Activated CD4-positive, alpha-beta memory T cell treated with anti-CD3 and anti-CD28 coated beads for 36 hours (primary cell): ENCODE data around the gene ARHGEF12. TPM values are rescaled to one million over a fixed set of nuclear protein-coding genes. Genes with fewer than 3 reads are reported as not detected.

ENCODE experiments used
- CTCF ChIA-PET: fragments of 350-600 bp; sonication (Branson Sonifier 250); formaldehyde crosslinking; loops from one replicate; lab custom pipeline; 2021; ENCODE audit warnings: antibody characterized with exemption, inconsistent platforms; lab: Charles Lee
- POLR2A ChIA-PET: fragments of 350-600 bp; sonication (Branson Sonifier 250); formaldehyde crosslinking; loops from one replicate; lab custom pipeline; 2021; ENCODE audit warnings: antibody characterized with exemption; lab: Charles Lee
- DNase-seq: peaks from one replicate; pipeline ENCODE4 v3.0.0-alpha.2; 2020
- H3K27ac Mint-ChIP-seq: one replicate; pipeline ENCODE4 v1.8.0; 2021; ENCODE audit warnings: mixed read lengths
- H3K27me3 Mint-ChIP-seq: one replicate; pipeline ENCODE4 v1.8.0; 2021; ENCODE audit warnings: mixed read lengths
- H3K36me3 Mint-ChIP-seq: one replicate; pipeline ENCODE4 v1.8.0; 2021; ENCODE audit warnings: mixed read lengths
- H3K4me1 Mint-ChIP-seq: one replicate; pipeline ENCODE4 v1.8.0; 2021; ENCODE audit warnings: low read depth, mixed read lengths
- H3K4me3 Mint-ChIP-seq: one replicate; pipeline ENCODE4 v1.8.0; 2021; ENCODE audit warnings: mild to moderate bottlenecking, mixed read lengths
- H3K9me3 Mint-ChIP-seq: one replicate; pipeline ENCODE4 v1.8.0; 2021; ENCODE audit warnings: mixed read lengths
- intact Hi-C: fragments of 100-400 bp; cut with micrococcal nuclease; formaldehyde crosslinking; loops from one replicate; pipeline ENCODE4 v1.15.1; 2023
- total RNA-seq, 2 experiments: library from RNA; stranded (reverse); gene quantifications; one replicate each; pipeline ENCODE4 v1.2.3, GENCODE V29; 2021

Gene ARHGEF12
- total RNA-seq, 2 experiments from 2014 or later, result 16.4 to 16.9 TPM

- Mint-ChIP-seq H3K9me3 (no peaks in the 10 kb centered on the region), H3K4me3 (no peak overlapping the region), H3K4me1 (no peaks in the 10 kb centered on the region), H3K36me3 (no peaks in the 10 kb centered on the region), H3K27ac (no peak overlapping the region), H3K27me3 (no peaks in the 10 kb centered on the region)
- POLR2A ChIA-PET, result no interaction called here
- no peak for DNase-seq
- CTCF ChIA-PET, result interaction anchor here (0.7 kb wide), 1 partner anchor 113 kb away, joined by 3 read pairs; no protein-coding TSS in a partner anchor
- intact Hi-C loops, result no loop called here
These were observed 73.4 kb downstream of the ARHGEF12 start for GRCh38 chr11:120409655-120410054.

- H3K27me3 Mint-ChIP-seq, result no peaks in the 10 kb centered on the region
- no peak overlapping the region for H3K27ac Mint-ChIP-seq
- no peak overlapping the region for H3K4me3 Mint-ChIP-seq
- no peaks in the 10 kb centered on the region for H3K36me3 Mint-ChIP-seq
- ChIA-PET POLR2A (no interaction called here), CTCF (no interaction called here)
- no peaks in the 10 kb centered on the region for H3K4me1 Mint-ChIP-seq
- intact Hi-C loops, result no loop called here
- DNase-seq, result no peak
- H3K9me3 Mint-ChIP-seq, result no peaks in the 10 kb centered on the region
These were observed 74.6 kb downstream of the ARHGEF12 start for GRCh38 chr11:120410622-120411380.

- Mint-ChIP-seq H3K4me1 (no peaks in the 10 kb centered on the region), H3K4me3 (no peak overlapping the region), H3K27ac (no peak overlapping the region), H3K27me3 (no peaks in the 10 kb centered on the region), H3K9me3 (no peaks in the 10 kb centered on the region), H3K36me3 (no peaks in the 10 kb centered on the region)
- ChIA-PET CTCF (no interaction called here), POLR2A (no interaction called here)
- no peak for DNase-seq
- intact Hi-C loops, result no loop called here
These were observed 77.3 kb downstream of the ARHGEF12 start for GRCh38 chr11:120413480-120413879.

- H3K27me3 Mint-ChIP-seq, result no peaks in the 10 kb centered on the region
- no peaks in the 10 kb centered on the region for H3K9me3 Mint-ChIP-seq
- H3K4me3 Mint-ChIP-seq, result no peak overlapping the region
- H3K4me1 Mint-ChIP-seq, result peaks cover 12% of the 10 kb centered on the region
- ChIA-PET CTCF (no interaction called here), POLR2A (no interaction called here)
- H3K27ac Mint-ChIP-seq, result no peak overlapping the region
- H3K36me3 Mint-ChIP-seq, result peaks cover 4% of the 10 kb centered on the region
- no peak for DNase-seq
- intact Hi-C loops, result no loop called here
These were observed 84.4 kb downstream of the ARHGEF12 start for GRCh38 chr11:120420572-120420971.

- intact Hi-C loops, result no loop called here
- H3K27ac Mint-ChIP-seq, result no peak overlapping the region
These were observed 88.2 kb downstream of the ARHGEF12 start for GRCh38 chr11:120424185-120424969.

GRCh38 chr11:120424970-120425332, 88.7 kb downstream of the ARHGEF12 start:
- peaks cover 12% of the 10 kb centered on the region for H3K4me1 Mint-ChIP-seq
- no peak overlapping the region for H3K27ac Mint-ChIP-seq
- intact Hi-C loops, result no loop called here
- no peak overlapping the region for H3K4me3 Mint-ChIP-seq
- no peaks in the 10 kb centered on the region for H3K9me3 Mint-ChIP-seq
- H3K36me3 Mint-ChIP-seq, result peaks cover 5% of the 10 kb centered on the region
- DNase-seq, result no peak
- ChIA-PET POLR2A (no interaction called here), CTCF (interaction anchor here (0.6 kb wide), 1 partner anchor 1231 kb away, joined by 3 read pairs; no protein-coding TSS in a partner anchor)
- H3K27me3 Mint-ChIP-seq, result no peaks in the 10 kb centered on the region

More at GRCh38 chr11:120424185-120424969, 88.2 kb downstream of the ARHGEF12 start:
- Mint-ChIP-seq H3K36me3 (peaks cover 5% of the 10 kb centered on the region), H3K9me3 (no peaks in the 10 kb centered on the region), H3K4me1 (peaks cover 12% of the 10 kb centered on the region), H3K27me3 (no peaks in the 10 kb centered on the region), H3K4me3 (no peak overlapping the region)
- CTCF ChIA-PET, result interaction anchor here (0.6 kb wide), 1 partner anchor 1231 kb away, joined by 3 read pairs; no protein-coding TSS in a partner anchor
- no peak for DNase-seq
- POLR2A ChIA-PET, result no interaction called here

- Mint-ChIP-seq H3K27me3 (no peaks in the 10 kb centered on the region), H3K9me3 (no peaks in the 10 kb centered on the region), H3K27ac (no peak overlapping the region), H3K4me1 (peaks cover 12% of the 10 kb centered on the region), H3K4me3 (no peak overlapping the region), H3K36me3 (peaks cover 3% of the 10 kb centered on the region)
- POLR2A ChIA-PET, result no interaction called here
- CTCF ChIA-PET, result interaction anchor here (1.2 kb wide), 1 partner anchor 259 kb away, joined by 3 read pairs; no protein-coding TSS in a partner anchor
- DNase-seq, result no peak
- intact Hi-C loops, result no loop called here
These were observed 89.3 kb downstream of the ARHGEF12 start for GRCh38 chr11:120425527-120425926.

- H3K9me3 Mint-ChIP-seq, result no peaks in the 10 kb centered on the region
- H3K4me1 Mint-ChIP-seq, result peaks cover 19% of the 10 kb centered on the region
- no peak overlapping the region for H3K27ac Mint-ChIP-seq
- no peak for DNase-seq
- CTCF ChIA-PET, result interaction anchor here (1.1 kb wide), 1 partner anchor 95 kb away, joined by 5 read pairs; no protein-coding TSS in a partner anchor
- intact Hi-C loops, result no loop called here
- no peak overlapping the region for H3K4me3 Mint-ChIP-seq
- H3K36me3 Mint-ChIP-seq, result peaks cover 7% of the 10 kb centered on the region
- H3K27me3 Mint-ChIP-seq, result no peaks in the 10 kb centered on the region
- POLR2A ChIA-PET, result no interaction called here
These were observed 93.9 kb downstream of the ARHGEF12 start for GRCh38 chr11:120430146-120430545.

- intact Hi-C loops, result loop anchor here (2.0 kb wide), 1 partner anchor 87 kb away; no protein-coding TSS in a partner anchor
- DNase-seq, result peak; percentile 21
- CTCF ChIA-PET, result interaction anchor here (0.6 kb wide), 1 partner anchor 26 kb away, joined by 3 read pairs; no protein-coding TSS in a partner anchor
These were observed 95.4 kb downstream of the ARHGEF12 start for GRCh38 chr11:120431633-120432032.

GRCh38 chr11:120432056-120433018, 96.1 kb downstream of the ARHGEF12 start:
- Mint-ChIP-seq H3K4me1 (peaks cover 17% of the 10 kb centered on the region), H3K27ac (peak overlapping the region; percentile 51), H3K27me3 (no peaks in the 10 kb centered on the region), H3K4me3 (no peak overlapping the region), H3K36me3 (peaks cover 7% of the 10 kb centered on the region), H3K9me3 (no peaks in the 10 kb centered on the region)
- POLR2A ChIA-PET, result interaction anchor here (0.6 kb wide), 1 partner anchor 264 kb away, joined by 4 read pairs; no protein-coding TSS in a partner anchor
- intact Hi-C loops, result loop anchor here (2.0 kb wide), 1 partner anchor 88 kb away; no protein-coding TSS in a partner anchor
- CTCF ChIA-PET, result interaction anchor here (0.6 kb wide), 1 partner anchor 26 kb away, joined by 3 read pairs; no protein-coding TSS in a partner anchor
- peak; percentile 11 for DNase-seq

More at GRCh38 chr11:120431633-120432032, 95.4 kb downstream of the ARHGEF12 start:
- no peaks in the 10 kb centered on the region for H3K9me3 Mint-ChIP-seq
- POLR2A ChIA-PET, result no interaction called here
- no peaks in the 10 kb centered on the region for H3K27me3 Mint-ChIP-seq
- H3K4me1 Mint-ChIP-seq, result peaks cover 17% of the 10 kb centered on the region
- H3K27ac Mint-ChIP-seq, result peak overlapping the region; percentile 51
- H3K36me3 Mint-ChIP-seq, result peaks cover 7% of the 10 kb centered on the region
- H3K4me3 Mint-ChIP-seq, result no peak overlapping the region

- intact Hi-C loops, result no loop called here
- Mint-ChIP-seq H3K4me3 (no peak overlapping the region), H3K27ac (no peak overlapping the region), H3K27me3 (no peaks in the 10 kb centered on the region), H3K36me3 (peaks cover 9% of the 10 kb centered on the region), H3K9me3 (no peaks in the 10 kb centered on the region), H3K4me1 (no peaks in the 10 kb centered on the region)
- DNase-seq, result no peak
- ChIA-PET CTCF (no interaction called here), POLR2A (no interaction called here)
These were observed 105.4 kb downstream of the ARHGEF12 start for GRCh38 chr11:120441592-120441991.
